C4-2B (cell line): ENCODE measurements around the gene SCNN1A.

ENCODE experiments used
- H3K27ac ChIP-seq: fragments of 450-650 bp; 2 replicates; pipeline ENCODE4 v1.5.1; 2017
- ZFX ChIP-seq: fragments of 450-650 bp; IDR thresholded peaks from 2 replicates; pipeline ENCODE4 v1.6.1; 2017
- TF ChIP-seq, protein P1 (sequence below): fragments of 450-650 bp; conservative IDR thresholded peaks from 2 replicates; pipeline ENCODE4 v1.5.1; 2017; ENCODE audit warnings: mild to moderate bottlenecking

SCNN1A gene

DNA sequence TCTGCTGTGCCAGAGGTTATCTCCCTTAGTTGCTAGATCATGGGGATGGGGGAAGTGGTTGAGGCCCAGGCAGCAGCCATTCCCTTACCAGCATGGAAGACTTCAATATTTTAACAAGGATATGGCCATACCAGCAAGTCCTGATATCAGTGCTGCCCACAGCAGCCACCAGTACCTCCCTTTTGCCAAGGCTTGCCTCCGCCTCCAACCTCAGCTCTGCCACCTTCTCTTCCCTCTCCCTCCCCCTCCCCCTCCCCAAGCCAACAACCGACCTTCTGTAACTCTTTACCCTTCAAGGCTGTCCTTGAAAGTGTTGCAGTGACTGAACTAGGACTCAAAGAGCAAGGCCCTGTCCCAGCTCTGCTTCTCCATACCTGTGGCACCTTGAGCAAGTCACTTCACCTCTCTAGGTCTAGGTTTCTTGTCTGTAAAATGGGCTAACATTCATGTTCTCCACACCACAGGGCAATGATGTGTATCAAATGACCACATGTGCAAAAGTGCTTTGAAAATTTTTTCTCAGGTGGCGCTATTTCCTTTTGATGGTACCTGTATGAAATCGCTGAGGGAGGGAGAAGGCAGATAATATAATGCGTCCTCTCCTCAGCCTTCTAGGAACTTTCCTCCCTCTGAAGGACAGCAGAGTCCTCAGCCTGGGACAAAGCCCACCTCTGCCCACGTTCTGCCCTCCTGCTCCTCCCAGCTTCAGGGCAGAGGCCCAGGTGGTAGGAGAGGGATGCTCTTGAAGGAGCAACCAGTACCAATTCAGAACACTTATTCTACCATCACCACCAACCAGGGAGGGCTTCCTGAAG is 50.2 kb downstream of the SCNN1A start:
- no peak overlapping the region for H3K27ac ChIP-seq
- TF ChIP-seq, protein P1, sequence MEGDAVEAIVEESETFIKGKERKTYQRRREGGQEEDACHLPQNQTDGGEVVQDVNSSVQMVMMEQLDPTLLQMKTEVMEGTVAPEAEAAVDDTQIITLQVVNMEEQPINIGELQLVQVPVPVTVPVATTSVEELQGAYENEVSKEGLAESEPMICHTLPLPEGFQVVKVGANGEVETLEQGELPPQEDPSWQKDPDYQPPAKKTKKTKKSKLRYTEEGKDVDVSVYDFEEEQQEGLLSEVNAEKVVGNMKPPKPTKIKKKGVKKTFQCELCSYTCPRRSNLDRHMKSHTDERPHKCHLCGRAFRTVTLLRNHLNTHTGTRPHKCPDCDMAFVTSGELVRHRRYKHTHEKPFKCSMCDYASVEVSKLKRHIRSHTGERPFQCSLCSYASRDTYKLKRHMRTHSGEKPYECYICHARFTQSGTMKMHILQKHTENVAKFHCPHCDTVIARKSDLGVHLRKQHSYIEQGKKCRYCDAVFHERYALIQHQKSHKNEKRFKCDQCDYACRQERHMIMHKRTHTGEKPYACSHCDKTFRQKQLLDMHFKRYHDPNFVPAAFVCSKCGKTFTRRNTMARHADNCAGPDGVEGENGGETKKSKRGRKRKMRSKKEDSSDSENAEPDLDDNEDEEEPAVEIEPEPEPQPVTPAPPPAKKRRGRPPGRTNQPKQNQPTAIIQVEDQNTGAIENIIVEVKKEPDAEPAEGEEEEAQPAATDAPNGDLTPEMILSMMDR, result no peak
- TF ChIP-seq ZFX, result no peak

- H3K27ac ChIP-seq, result peak overlapping the region; percentile 72
- TF ChIP-seq ZFX, result no peak
- TF ChIP-seq, protein P1, result no peak
These were observed 51.2 kb downstream of the SCNN1A start for GRCh38 chr12:6323995-6324711.

DNA sequence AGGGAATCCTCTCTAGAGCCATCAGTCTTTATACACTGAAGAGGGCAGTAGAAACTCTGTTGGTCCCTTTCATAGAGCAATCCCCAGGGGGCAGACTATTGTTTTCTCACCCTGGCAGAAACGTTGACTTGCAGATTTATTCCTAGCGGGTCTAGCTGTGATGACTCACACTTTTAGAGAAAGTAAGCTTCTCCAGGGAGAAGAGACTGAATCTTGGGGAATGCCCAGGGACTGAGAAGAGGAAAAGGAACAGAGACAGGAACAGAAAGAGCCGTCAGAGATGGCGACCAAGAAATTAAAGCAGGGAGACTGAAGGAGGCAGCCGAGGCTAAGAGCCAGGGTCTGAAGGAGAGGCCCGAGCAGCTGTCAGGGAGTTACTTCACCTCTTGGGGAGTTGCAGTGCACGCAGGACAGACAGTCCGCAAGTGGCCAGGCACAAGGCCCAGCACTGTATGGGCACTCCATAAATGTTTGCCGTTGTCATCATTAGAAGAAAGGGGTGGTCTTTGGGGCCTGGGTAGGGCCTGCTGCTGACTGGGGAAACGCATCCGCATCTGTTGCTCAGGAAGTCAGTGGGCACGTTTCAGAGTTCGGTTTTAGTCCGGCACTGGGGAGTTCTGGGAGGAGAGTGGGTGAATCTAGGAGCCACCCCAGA is 51.9 kb downstream of the SCNN1A start:
- TF ChIP-seq ZFX, result no peak
- TF ChIP-seq, protein P1, result peak; percentile 81
- H3K27ac ChIP-seq, result peak overlapping the region; percentile 72

DNA sequence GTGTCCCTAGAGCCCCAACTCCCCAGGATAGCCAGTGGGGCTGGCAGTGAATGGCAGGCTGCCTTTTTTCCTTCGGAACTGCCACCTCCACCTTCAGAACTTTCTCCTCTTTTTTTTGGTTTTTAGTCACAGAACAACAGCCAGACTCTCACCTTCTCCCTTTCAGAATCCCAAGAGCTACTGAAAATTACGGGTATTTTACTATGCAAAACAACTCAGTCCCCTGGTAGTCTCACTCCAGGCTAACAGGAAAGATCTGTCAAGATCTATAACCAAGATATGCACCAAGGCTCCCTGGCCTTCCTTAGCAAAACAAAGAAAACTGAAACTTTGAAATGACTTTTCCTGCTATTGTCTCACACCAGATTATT is 52.4 kb downstream of the SCNN1A start:
- TF ChIP-seq ZFX, result no peak
- TF ChIP-seq, protein P1, result no peak
- peak overlapping the region; percentile 72 for H3K27ac ChIP-seq

GRCh38 chr12:6322352-6322751 is 53.0 kb downstream of the SCNN1A start:
- TF ChIP-seq, protein P1, result no peak
- no peak for TF ChIP-seq ZFX
- peak overlapping the region; percentile 72 for H3K27ac ChIP-seq

DNA sequence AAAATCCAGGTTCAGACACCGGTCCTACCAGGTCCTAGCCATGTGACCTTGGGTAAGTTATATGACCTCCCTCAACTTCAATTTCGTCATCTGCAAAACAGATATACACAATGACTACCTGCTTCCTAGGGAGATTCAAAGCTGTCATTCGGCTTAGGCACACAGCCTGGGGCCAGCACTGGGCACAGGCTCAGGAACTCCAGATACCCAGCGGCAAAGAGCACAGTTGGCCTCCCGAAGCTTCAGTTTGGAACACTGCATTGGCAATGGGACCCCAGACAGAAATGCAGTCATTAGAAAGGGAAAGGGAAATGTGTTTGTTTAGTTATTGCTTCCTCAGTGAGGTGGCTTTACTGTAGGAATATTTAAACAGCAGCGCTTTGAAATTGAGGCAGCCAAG is 53.5 kb downstream of the SCNN1A start:
- TF ChIP-seq, protein P1, result no peak
- H3K27ac ChIP-seq, result peak overlapping the region; percentile 72

GRCh38 chr12:6319446-6319845 is 55.9 kb downstream of the SCNN1A start:
- no peak for TF ChIP-seq ZFX
- TF ChIP-seq, protein P1, result no peak
- no peak overlapping the region for H3K27ac ChIP-seq
